RWPE2 (cell line): ENCODE data around the gene ENOX1.
"Not testable (repeated sequence)": the region's sequence is repeated elsewhere in the genome, so short reads cannot be mapped to it uniquely, and the experiment has no call there.

Experiments
- ATAC-seq: fragments of 200-7000 bp; cut with Tn5 transposase; 3 replicates; pipeline ENCODE4 v1.9.1; 2021; ENCODE audit warnings: low read depth
- DNase-seq: peaks from one replicate; pipeline ENCODE4 v3.0.0-alpha.2; 2020; ENCODE audit warnings: low spot score
- H3K27ac ChIP-seq: fragments of 450-650 bp; 2 replicates; pipeline ENCODE4 v1.5.1; 2017; ENCODE audit warnings: mild to moderate bottlenecking; ENCODE audit not compliant: poor library complexity, severe bottlenecking
- H3K27me3 ChIP-seq: fragments of 250-450 bp; sonication (Bioruptor Pico); 2 replicates; pipeline ENCODE4 v1.5.1; 2021; ENCODE audit warnings: mild to moderate bottlenecking, moderate library complexity; ENCODE audit not compliant: insufficient read depth, poor library complexity, severe bottlenecking
- H3K36me3 ChIP-seq: fragments of 250-450 bp; sonication (Bioruptor Pico); 2 replicates; pipeline ENCODE4 v1.5.1; 2020; ENCODE audit warnings: low read depth, mild to moderate bottlenecking, moderate library complexity
- H3K4me1 ChIP-seq: fragments of 250-450 bp; sonication (Bioruptor Pico); 2 replicates; pipeline ENCODE4 v1.5.1; 2021; ENCODE audit warnings: mild to moderate bottlenecking, moderate library complexity; ENCODE audit not compliant: insufficient read depth, poor library complexity, severe bottlenecking
- H3K4me3 ChIP-seq: fragments of 250-450 bp; sonication (Bioruptor Pico); 2 replicates; pipeline ENCODE4 v1.5.1; 2021; ENCODE audit warnings: mild to moderate bottlenecking, moderate library complexity; ENCODE audit not compliant: severe bottlenecking
- H3K9me3 ChIP-seq: fragments of 250-450 bp; sonication (Bioruptor Pico); 2 replicates; pipeline ENCODE4 v1.5.1; 2021; ENCODE audit warnings: mild to moderate bottlenecking, moderate library complexity; ENCODE audit not compliant: severe bottlenecking
- CTCF ChIP-seq: fragments of 450-650 bp; IDR thresholded peaks from one replicate; pipeline ENCODE4 v1.5.1; 2017; ENCODE audit warnings: mild to moderate bottlenecking, moderate library complexity; ENCODE audit not compliant: poor library complexity, severe bottlenecking

The ENOX1 gene

GRCh38 chr13:43426355-43426754 is 360.4 kb downstream of the ENOX1 start:
- no peaks in the 10 kb centered on the region for H3K4me1 ChIP-seq
- ATAC-seq (no peak), DNase-seq (no peak)
- H3K27ac ChIP-seq, result no peak overlapping the region
- no peak overlapping the region for H3K4me3 ChIP-seq
- no peaks in the 10 kb centered on the region for H3K27me3 ChIP-seq
- H3K36me3 ChIP-seq, result no peaks in the 10 kb centered on the region
- no peak for TF ChIP-seq CTCF
- H3K9me3 ChIP-seq, result no peaks in the 10 kb centered on the region

- Histone ChIP-seq H3K27me3 (no peaks in the 10 kb centered on the region), H3K4me1 (no peaks in the 10 kb centered on the region), H3K4me3 (no peak overlapping the region), H3K9me3 (no peaks in the 10 kb centered on the region), H3K36me3 (no peaks in the 10 kb centered on the region), H3K27ac (no peak overlapping the region)
- no peak for ATAC-seq
- TF ChIP-seq CTCF, result no peak
- DNase-seq, result no peak
These were observed 361.5 kb downstream of the ENOX1 start for GRCh38 chr13:43425234-43425633.

DNA sequence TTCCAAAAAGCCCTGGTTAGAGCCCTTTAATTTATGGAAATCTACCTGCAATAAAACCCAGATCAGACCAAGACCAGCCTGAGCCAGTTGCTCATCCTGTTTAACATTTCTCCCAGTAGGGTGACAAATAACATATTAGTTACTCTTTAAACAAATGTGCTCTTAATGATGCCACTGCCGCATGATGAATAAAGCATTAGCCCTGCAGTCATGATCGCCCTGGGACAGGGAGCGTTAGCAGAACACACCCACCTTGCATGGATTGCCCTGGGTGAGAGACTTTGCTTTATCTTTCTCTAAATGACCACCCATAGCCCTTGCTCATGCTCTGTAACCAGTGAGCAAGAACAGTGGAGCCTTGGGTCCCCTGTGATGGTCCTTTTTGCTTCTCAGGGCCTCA is 362.4 kb downstream of the ENOX1 start:
- Histone ChIP-seq H3K9me3 (no peaks in the 10 kb centered on the region), H3K36me3 (no peaks in the 10 kb centered on the region), H3K27ac (no peak overlapping the region), H3K4me1 (no peaks in the 10 kb centered on the region), H3K4me3 (no peak overlapping the region), H3K27me3 (no peaks in the 10 kb centered on the region)
- ATAC-seq (no peak), DNase-seq (no peak)
- no peak for TF ChIP-seq CTCF

DNA sequence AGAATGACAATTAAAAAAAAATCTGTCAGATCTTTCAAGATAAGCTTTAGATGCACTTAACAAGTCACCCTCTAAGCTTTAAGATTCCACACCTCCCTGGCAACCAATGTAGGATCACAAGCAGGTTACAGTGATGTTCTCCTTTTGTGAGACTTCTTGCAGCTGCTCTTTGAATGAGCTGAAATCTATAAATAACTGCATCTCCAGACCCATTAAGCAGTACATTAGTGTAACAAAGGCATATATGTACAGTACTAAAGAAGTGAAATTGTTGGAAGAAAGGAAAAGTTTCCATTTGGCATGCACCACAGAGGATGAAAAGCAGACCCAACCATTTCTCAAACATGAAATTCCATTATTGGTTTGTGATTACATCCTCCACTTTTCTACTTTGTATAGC is 364.7 kb downstream of the ENOX1 start:
- Histone ChIP-seq H3K4me1 (no peaks in the 10 kb centered on the region), H3K36me3 (no peaks in the 10 kb centered on the region), H3K9me3 (no peaks in the 10 kb centered on the region), H3K27ac (no peak overlapping the region), H3K4me3 (no peak overlapping the region), H3K27me3 (no peaks in the 10 kb centered on the region)
- no peak for TF ChIP-seq CTCF
- DNase-seq (no peak), ATAC-seq (no peak)

GRCh38 chr13:43416842-43417241 is 369.9 kb downstream of the ENOX1 start:
- not testable (repeated sequence) for H3K9me3 ChIP-seq, H3K27ac ChIP-seq, ATAC-seq, DNase-seq, H3K27me3 ChIP-seq, H3K4me3 ChIP-seq, H3K4me1 ChIP-seq, H3K36me3 ChIP-seq

- H3K4me3 ChIP-seq, H3K27me3 ChIP-seq, DNase-seq, H3K36me3 ChIP-seq, ATAC-seq, H3K4me1 ChIP-seq, H3K9me3 ChIP-seq, H3K27ac ChIP-seq: not testable (repeated sequence)
These were observed 370.4 kb downstream of the ENOX1 start for GRCh38 chr13:43416408-43416807.

GRCh38 chr13:43415903-43416391 is 370.8 kb downstream of the ENOX1 start:
- not testable (repeated sequence) for H3K27ac ChIP-seq, ATAC-seq, H3K27me3 ChIP-seq, DNase-seq, H3K36me3 ChIP-seq, H3K4me3 ChIP-seq, H3K9me3 ChIP-seq, H3K4me1 ChIP-seq
